Fibroblast of pulmonary artery (primary cell): ENCODE measurements around the gene RTP5.

Experiments
- DNase-seq: peaks from one replicate; pipeline ENCODE4 v3.0.0-alpha.2; 2010; ENCODE audit warnings: low read depth
- H3K4me3 ChIP-seq: replicated peaks from 2 replicates; pipeline ENCODE4 v1.5.1; 2011; ENCODE audit warnings: low read depth, mild to moderate bottlenecking, control low read depth, low read length, moderate library complexity
- TF ChIP-seq, protein P1 (sequence below): IDR thresholded peaks from 2 replicates; pipeline ENCODE4 v1.5.1; 2011; ENCODE audit warnings: mild to moderate bottlenecking, control low read depth, low read length, inconsistent platforms; ENCODE audit errors: missing control alignments

RTP5 gene

DNA sequence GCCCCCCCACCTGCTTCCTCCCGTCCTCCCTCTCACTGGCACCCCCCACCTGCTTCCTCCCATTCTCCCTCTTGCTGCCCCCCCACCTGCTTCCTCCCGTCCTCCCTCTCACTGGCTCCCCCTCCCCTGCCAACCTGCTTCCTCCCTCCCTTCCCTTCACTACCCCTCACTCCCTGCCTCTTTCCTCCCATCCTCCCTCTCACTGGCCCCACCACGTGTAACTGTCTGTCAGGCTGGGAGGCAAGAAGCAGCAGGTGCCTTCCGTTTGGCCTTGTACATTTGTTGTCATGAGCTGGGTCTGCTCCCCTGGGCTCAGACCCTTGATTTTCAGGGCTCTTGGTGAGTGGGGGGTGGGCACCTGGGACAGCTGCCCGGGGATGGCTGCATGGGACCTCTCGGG, 19.1 kb downstream of the RTP5 start:
- H3K4me3 ChIP-seq = no peak overlapping the region
- DNase-seq = no peak
- TF ChIP-seq, protein P1, sequence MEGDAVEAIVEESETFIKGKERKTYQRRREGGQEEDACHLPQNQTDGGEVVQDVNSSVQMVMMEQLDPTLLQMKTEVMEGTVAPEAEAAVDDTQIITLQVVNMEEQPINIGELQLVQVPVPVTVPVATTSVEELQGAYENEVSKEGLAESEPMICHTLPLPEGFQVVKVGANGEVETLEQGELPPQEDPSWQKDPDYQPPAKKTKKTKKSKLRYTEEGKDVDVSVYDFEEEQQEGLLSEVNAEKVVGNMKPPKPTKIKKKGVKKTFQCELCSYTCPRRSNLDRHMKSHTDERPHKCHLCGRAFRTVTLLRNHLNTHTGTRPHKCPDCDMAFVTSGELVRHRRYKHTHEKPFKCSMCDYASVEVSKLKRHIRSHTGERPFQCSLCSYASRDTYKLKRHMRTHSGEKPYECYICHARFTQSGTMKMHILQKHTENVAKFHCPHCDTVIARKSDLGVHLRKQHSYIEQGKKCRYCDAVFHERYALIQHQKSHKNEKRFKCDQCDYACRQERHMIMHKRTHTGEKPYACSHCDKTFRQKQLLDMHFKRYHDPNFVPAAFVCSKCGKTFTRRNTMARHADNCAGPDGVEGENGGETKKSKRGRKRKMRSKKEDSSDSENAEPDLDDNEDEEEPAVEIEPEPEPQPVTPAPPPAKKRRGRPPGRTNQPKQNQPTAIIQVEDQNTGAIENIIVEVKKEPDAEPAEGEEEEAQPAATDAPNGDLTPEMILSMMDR = no peak

DNA sequence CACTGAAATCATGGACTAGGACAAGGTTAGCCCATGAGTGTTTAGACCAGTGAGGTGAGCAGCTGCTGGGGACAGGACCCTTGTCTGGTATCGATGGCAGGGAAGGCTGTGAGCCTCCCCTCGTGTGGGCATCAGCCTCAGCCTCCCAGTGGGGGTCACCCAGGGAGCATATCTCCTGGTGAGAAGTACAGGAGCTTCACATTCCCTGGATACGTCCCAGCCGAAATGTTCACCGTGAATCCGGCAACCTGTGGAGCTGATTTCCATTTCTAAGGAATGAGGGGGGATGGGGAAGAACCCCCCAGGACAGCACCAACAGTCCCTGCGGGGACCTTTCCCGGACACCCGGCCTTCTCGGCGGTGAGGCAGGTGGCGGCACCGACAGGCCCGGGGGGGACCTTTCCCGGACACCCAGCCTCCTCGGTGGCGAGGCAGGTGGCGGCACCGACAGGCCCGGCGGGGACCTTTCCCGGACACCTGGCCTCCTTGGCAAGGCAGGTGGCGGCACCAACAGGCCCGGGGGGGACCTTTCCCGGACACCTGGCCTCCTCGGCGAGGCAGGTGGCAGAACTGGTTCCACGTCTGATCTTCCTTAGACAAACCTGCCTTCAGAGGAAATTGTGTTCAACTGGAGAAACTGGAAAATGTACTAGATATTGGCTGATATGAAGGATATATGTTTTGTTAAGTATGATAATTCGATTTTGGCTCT, 21.2 kb downstream of the RTP5 start:
- TF ChIP-seq, protein P1 = no peak
- H3K4me3 ChIP-seq = no peak overlapping the region
- DNase-seq = no peak

DNA sequence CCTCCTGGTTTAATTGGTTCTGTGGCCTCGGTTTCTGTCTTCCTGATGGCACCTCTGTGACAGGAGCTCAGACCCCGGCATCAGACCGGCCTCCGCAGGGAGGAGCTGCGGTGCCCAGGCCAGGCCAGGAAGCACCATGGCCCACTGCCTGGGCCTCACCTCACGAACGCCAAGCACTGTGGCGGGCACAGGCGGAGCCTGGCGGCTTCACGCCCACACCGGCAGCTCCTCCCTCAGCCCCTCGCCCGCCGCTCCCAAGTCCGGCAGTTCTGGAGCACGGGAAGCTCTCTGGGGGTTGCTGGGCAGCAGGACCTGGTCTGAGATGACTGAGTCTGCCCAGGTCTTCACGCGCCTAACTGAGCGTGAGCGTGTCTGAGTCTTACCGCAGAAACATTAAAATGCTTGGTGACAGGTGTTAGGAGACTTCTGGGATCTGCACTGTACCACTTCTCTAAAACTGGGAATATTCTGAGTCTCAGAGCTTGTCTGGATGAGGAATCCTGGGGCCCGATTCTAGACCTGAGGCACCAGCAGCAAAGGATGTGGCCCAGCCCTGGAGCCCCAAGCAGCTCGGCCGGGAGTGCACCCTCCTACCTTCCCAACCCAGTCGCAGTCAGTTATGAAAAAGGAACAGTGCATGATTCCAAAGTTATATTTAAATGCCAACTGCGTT, 21.9 kb downstream of the RTP5 start:
- no peak overlapping the region for H3K4me3 ChIP-seq
- DNase-seq = no peak
- TF ChIP-seq, protein P1 = no peak

DNA sequence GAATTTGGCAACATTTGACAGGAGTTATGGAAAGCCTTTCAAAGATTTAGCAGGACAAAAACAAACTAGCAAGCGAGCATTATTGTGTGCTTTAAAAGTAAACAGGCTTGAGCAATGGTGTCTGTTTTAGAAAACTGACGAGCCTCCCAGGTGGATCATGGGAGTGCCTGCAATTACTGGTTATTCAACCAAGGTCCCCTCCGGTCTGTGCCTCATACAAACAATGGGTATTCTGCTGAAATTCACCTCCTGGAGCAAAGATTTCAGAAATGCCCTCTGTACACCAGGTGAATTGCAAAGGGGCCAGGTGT, 22.4 kb downstream of the RTP5 start:
- H3K4me3 ChIP-seq = no peak overlapping the region
- TF ChIP-seq, protein P1 = no peak
- no peak for DNase-seq

DNA sequence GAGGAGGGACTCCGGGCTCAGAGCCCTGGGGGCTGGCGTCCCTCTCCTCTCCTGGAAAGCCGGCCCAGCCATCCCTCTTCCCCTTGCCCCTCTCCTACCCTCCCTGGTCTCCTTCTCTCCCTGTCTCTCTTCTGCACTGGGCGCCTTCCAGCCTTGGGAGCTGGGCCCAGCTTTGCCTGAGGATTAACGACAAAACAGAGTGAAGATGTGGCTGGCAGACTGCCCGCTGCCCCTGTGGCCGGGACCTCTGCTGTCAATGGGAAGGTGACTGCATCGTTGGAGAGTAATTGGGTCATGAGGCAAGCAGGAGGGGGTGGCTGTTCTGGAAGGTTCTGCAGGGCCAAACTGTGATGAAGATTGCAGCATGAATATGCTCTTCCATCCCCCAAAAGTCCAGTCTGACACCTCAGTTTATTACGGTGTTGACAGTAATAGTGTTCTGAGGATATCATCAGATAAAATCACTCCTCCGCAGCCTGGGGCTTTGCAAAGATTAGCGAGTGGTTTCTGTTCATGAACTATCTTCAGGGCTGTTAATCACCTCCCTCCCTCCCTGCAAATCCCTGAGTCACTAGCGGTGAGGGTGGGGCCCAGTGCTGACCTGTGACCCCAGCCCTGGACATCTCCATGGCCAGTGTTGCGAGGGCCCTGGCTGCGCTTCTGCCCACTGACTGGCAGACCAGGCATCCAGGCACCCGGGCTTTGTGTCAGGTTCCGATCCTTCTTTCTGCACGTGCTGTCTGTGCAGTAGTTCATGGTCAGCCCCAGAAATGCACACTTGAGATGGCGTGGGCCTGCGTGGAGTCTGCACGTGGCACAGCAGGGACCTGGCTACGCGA, 23.0 kb downstream of the RTP5 start:
- TF ChIP-seq, protein P1 = no peak
- H3K4me3 ChIP-seq = no peak overlapping the region
- DNase-seq = no peak

DNA sequence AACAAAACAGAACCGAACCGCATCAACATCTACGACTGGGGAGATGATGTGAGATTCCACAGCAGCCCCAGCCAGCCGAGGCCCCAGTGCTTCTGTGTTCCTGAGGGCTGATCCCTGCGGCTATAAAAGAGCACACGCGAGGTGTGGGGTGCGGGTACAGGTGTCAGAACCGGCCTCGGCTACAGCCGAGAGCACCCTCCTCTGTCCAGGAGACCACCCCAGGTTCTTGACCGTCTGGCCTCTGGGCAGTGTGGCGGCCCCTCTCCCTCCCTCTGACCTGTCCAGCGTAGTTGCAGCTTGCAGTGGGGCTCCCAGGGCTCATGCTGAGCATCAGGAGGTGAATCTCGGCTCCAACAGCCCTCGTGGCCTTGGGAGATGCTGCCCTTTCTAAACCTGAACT, 23.7 kb downstream of the RTP5 start:
- TF ChIP-seq, protein P1 = no peak
- no peak overlapping the region for H3K4me3 ChIP-seq
- no peak for DNase-seq
